Activated CD8-positive, alpha-beta memory T cell treated with anti-CD3 and anti-CD28 coated beads, Interleukin-2, amount 10 ng/mL, durations not matched to agents 7 days and 5 days (primary cell): ENCODE measurements around the gene ARID1A. TPM values are rescaled to one million over a fixed set of nuclear protein-coding genes. Genes with fewer than 3 reads are reported as not detected.
A peak's percentile ranks its signal among the peaks of the same experiment; 100 is the strongest.

Experiments
- ATAC-seq: fragments of 150-1000 bp; cut with Tn5 transposase; one replicate; pipeline ENCODE4 v1.10.0; 2021; ENCODE audit warnings: moderate library complexity
- CTCF ChIA-PET: fragments of 350-600 bp; sonication (Branson Sonifier 250); formaldehyde crosslinking; loops from one replicate; lab custom pipeline; 2021; ENCODE audit warnings: antibody characterized with exemption; lab: Charles Lee
- DNase-seq: peaks from one replicate; pipeline ENCODE4 v3.0.0-alpha.2; 2020
- H3K27ac Mint-ChIP-seq: one replicate; pipeline ENCODE4 v1.8.0; 2021; ENCODE audit warnings: mild to moderate bottlenecking, mixed read lengths
- H3K27me3 Mint-ChIP-seq: one replicate; pipeline ENCODE4 v1.8.0; 2021; ENCODE audit warnings: mixed read lengths
- H3K36me3 Mint-ChIP-seq: one replicate; pipeline ENCODE4 v1.8.0; 2021; ENCODE audit warnings: mild to moderate bottlenecking, mixed read lengths
- H3K4me1 Mint-ChIP-seq: one replicate; pipeline ENCODE4 v1.8.0; 2021; ENCODE audit warnings: mixed read lengths
- H3K4me3 Mint-ChIP-seq: one replicate; pipeline ENCODE4 v1.8.0; 2021; ENCODE audit warnings: mild to moderate bottlenecking, moderate library complexity, mixed read lengths
- H3K9me3 Mint-ChIP-seq: one replicate; pipeline ENCODE4 v1.8.0; 2022; ENCODE audit warnings: low read depth, mixed read lengths
- total RNA-seq, 2 experiments: library from RNA; stranded (reverse); gene quantifications; one replicate each; pipeline ENCODE4 v1.2.3, GENCODE V29; 2021

The ARID1A gene
- total RNA-seq, 2 experiments from 2014 or later: 92.4 to 112 TPM

GRCh38 chr1:26820784-26821269 lies 125.0 kb downstream of the ARID1A start:
- CTCF ChIA-PET: interaction anchor here (0.8 to 8.1 kb wide), 22 partner anchors 9 to 298 kb away, joined by 3 to 108 read pairs (median 5); partner anchors contain the start of genes GPN2 and PIGV
- Mint-ChIP-seq H3K27ac (peak overlapping the region; percentile 82), H3K36me3 (no peaks in the 10 kb centered on the region), H3K27me3 (no peaks in the 10 kb centered on the region), H3K9me3 (no peaks in the 10 kb centered on the region), H3K4me1 (peaks cover 23% of the 10 kb centered on the region), H3K4me3 (peak overlapping the region; percentile 70)
- peak; percentile 64 for DNase-seq
- peak; percentile 94 for ATAC-seq

DNA sequence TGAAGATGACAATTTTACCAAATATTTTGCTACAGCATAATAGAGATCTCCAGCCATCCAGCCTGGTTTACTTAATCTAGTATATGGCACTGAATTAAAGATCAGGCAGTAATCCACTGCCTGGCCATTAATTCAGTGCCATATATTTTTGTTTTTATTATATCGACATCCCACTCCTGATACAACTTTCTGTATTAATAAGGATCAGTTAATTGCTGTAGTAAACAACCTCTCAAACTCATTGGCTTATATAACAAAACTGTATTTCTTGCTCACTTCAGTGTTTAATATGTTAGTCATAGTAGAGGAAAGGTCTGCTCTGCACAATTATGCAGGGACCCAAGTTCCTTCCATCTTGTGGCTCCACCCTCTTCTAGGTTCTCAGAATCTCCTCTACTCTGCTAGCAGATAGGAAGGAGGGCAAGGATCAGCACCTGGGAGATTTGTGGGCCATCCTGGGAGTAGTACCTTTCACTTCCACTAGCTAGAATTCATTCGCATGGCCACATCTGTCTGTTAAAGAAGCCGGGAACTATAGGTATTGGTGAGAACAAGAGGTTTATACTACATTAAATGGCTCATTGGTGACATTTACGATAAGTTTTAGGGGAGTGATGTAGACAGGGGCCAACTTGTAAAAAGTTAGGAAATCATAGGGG lies 127.1 kb downstream of the ARID1A start:
- DNase-seq: no peak

GRCh38 chr1:26824731-26825130 lies 128.9 kb downstream of the ARID1A start:
- peaks cover 8% of the 10 kb centered on the region for H3K36me3 Mint-ChIP-seq
- ATAC-seq (no peak), DNase-seq (no peak)
- H3K27ac Mint-ChIP-seq: no peak overlapping the region
- no peaks in the 10 kb centered on the region for H3K27me3 Mint-ChIP-seq
- peaks cover 51% of the 10 kb centered on the region for H3K4me1 Mint-ChIP-seq
- H3K4me3 Mint-ChIP-seq: no peak overlapping the region
- H3K9me3 Mint-ChIP-seq: no peaks in the 10 kb centered on the region
- CTCF ChIA-PET: interaction anchor here (0.8 to 8.1 kb wide), 8 partner anchors 10 to 222 kb away, joined by 3 to 108 read pairs (median 6); partner anchors contain the start of genes GPN2 and PIGV

More for the DNA sequence above, 127.1 kb downstream of the ARID1A start:
- no peaks in the 10 kb centered on the region for H3K9me3 Mint-ChIP-seq
- CTCF ChIA-PET: interaction anchor here (0.5 to 8.1 kb wide), 10 partner anchors 10 to 224 kb away, joined by 3 to 108 read pairs (median 4); no protein-coding TSS in a partner anchor
- peaks cover 2% of the 10 kb centered on the region for H3K36me3 Mint-ChIP-seq
- peaks cover 33% of the 10 kb centered on the region for H3K4me1 Mint-ChIP-seq
- no peak for ATAC-seq
- no peak overlapping the region for H3K27ac Mint-ChIP-seq
- H3K27me3 Mint-ChIP-seq: no peaks in the 10 kb centered on the region
- no peak overlapping the region for H3K4me3 Mint-ChIP-seq

- Mint-ChIP-seq H3K4me3 (peak within 1 kb of the TSS; percentile 90), H3K9me3 (no peaks in the 10 kb centered on the region), H3K36me3 (peaks cover 12% of the 10 kb centered on the region), H3K27me3 (no peaks in the 10 kb centered on the region), H3K4me1 (peaks cover 52% of the 10 kb centered on the region), H3K27ac (peak within 1 kb of the TSS; percentile 85)
- ATAC-seq (peak; percentile 93), DNase-seq (peak; percentile 70)
- CTCF ChIA-PET: interaction anchor here (0.6 to 8.1 kb wide), 6 partner anchors 8 to 63 kb away, joined by 3 to 108 read pairs (median 8); partner anchors contain the start of gene GPN2
These were observed 130.7 kb downstream of the ARID1A start, which contains the start of gene ZDHHC18 for GRCh38 chr1:26826261-26827105. TSS of gene ZDHHC18 (plus strand) at chr1:26826688. CDS start at chr1:26826805, 117 bp downstream.

GRCh38 chr1:26827106-26827604 lies 131.3 kb downstream of the ARID1A start:
- H3K27me3 Mint-ChIP-seq: no peaks in the 10 kb centered on the region
- H3K4me3 Mint-ChIP-seq: peak overlapping the region; percentile 90
- H3K27ac Mint-ChIP-seq: peak overlapping the region; percentile 83
- peaks cover 58% of the 10 kb centered on the region for H3K4me1 Mint-ChIP-seq
- ATAC-seq (no peak), DNase-seq (no peak)
- no peaks in the 10 kb centered on the region for H3K9me3 Mint-ChIP-seq
- peaks cover 12% of the 10 kb centered on the region for H3K36me3 Mint-ChIP-seq
- CTCF ChIA-PET: interaction anchor here (3.7 kb wide), 1 partner anchor 38 kb away, joined by 23 read pairs; the partner anchor contains the start of gene PIGV

DNA sequence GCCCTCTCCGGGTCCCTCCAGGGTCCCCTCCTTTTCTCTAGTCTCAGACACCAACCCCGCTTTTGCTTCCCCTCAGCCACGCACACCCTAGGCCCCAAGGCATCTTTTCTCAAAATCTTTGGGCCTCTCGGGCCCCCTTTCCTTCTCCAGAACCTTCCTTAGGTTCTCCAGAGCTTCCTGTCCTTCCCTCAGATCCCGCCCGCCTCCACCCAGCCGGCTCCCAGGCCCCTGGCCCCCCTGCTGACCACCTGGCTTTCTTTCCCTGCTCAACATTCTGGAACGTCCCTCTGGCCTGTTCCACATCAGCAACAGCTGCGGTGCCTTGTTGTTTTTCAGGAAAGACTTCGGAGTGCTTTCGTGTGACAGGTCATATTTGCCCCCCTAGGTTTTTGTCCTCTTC lies 131.8 kb downstream of the ARID1A start:
- H3K9me3 Mint-ChIP-seq: no peaks in the 10 kb centered on the region
- ATAC-seq (no peak), DNase-seq (no peak)
- H3K4me1 Mint-ChIP-seq: peaks cover 63% of the 10 kb centered on the region
- H3K27ac Mint-ChIP-seq: peak overlapping the region; percentile 83
- CTCF ChIA-PET: interaction anchor here (0.6 to 3.7 kb wide), 4 partner anchors 17 to 505 kb away, joined by 3 to 23 read pairs (median 15); partner anchors contain the start of gene PIGV
- H3K27me3 Mint-ChIP-seq: no peaks in the 10 kb centered on the region
- peaks cover 12% of the 10 kb centered on the region for H3K36me3 Mint-ChIP-seq
- H3K4me3 Mint-ChIP-seq: peak overlapping the region; percentile 90

DNA sequence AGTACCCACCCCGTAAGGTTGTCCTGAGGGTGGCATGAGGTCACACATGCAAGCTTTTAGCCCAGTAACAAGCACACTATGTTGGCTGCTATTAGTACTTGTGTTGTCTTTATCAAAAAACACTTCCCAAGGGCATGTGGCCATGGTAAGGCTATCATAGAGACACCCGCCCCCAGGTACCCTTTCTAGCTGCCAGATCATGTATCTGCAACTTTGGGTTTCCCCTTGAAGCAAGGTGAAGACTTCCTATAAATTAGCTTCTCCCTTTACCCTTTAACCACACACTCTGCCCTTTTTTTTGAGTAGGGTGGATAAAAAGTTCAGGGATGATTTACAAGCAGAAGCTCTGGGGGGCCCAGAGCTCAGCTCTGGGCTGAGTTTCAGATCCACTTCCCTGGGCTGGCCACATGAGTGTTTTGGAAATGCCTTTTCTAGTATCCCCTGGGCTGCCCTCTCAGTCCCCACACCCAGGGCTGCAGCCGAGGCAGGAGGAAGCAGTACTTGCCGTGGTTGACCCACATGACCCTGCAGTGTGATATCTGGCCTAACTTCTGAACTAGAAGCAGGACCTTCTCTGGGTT lies 132.7 kb downstream of the ARID1A start:
- Mint-ChIP-seq H3K27me3 (no peaks in the 10 kb centered on the region), H3K4me1 (peaks cover 68% of the 10 kb centered on the region), H3K27ac (peak overlapping the region; percentile 75), H3K9me3 (no peaks in the 10 kb centered on the region), H3K36me3 (peaks cover 16% of the 10 kb centered on the region), H3K4me3 (peak overlapping the region; percentile 90)
- CTCF ChIA-PET: interaction anchor here (0.6 to 3.7 kb wide), 7 partner anchors 8 to 506 kb away, joined by 3 to 23 read pairs (median 7); partner anchors contain the start of gene PIGV
- ATAC-seq (no peak), DNase-seq (no peak)

- Mint-ChIP-seq H3K36me3 (peaks cover 23% of the 10 kb centered on the region), H3K9me3 (no peaks in the 10 kb centered on the region), H3K27ac (peak overlapping the region; percentile 75), H3K27me3 (no peaks in the 10 kb centered on the region), H3K4me3 (peak overlapping the region; percentile 90), H3K4me1 (peaks cover 77% of the 10 kb centered on the region)
- DNase-seq (no peak), ATAC-seq (no peak)
- CTCF ChIA-PET: interaction anchor here (1.0 to 6.9 kb wide), 7 partner anchors 9 to 227 kb away, joined by 3 to 59 read pairs (median 14); partner anchors contain the start of gene PIGV
These were observed 133.5 kb downstream of the ARID1A start for GRCh38 chr1:26829184-26829911.

GRCh38 chr1:26831059-26831458 lies 135.2 kb downstream of the ARID1A start:
- peaks cover 37% of the 10 kb centered on the region for H3K36me3 Mint-ChIP-seq
- H3K4me3 Mint-ChIP-seq: no peak overlapping the region
- no peaks in the 10 kb centered on the region for H3K9me3 Mint-ChIP-seq
- peaks cover 76% of the 10 kb centered on the region for H3K4me1 Mint-ChIP-seq
- CTCF ChIA-PET: interaction anchor here (1.3 to 6.9 kb wide), 7 partner anchors 8 to 42 kb away, joined by 3 to 59 read pairs (median 14); partner anchors contain the start of gene PIGV
- peak overlapping the region; percentile 96 for H3K27ac Mint-ChIP-seq
- ATAC-seq: no peak
- DNase-seq: no peak
- H3K27me3 Mint-ChIP-seq: no peaks in the 10 kb centered on the region
